H1 (cell line): ENCODE results near the gene VAPA. TPM values are rescaled to one million over a fixed set of nuclear protein-coding genes. Genes with fewer than 3 reads are reported as not detected.

Experiments used
- CTCF ChIA-PET: fragments of 300-600 bp; sonication (Branson Sonifier 250); formaldehyde crosslinking; loops from one replicate; lab custom pipeline; 2021; ENCODE audit not compliant: partially characterized antibody; lab: Charles Lee
- POLR2A ChIA-PET: fragments of 300-600 bp; sonication (Branson Sonifier 250); formaldehyde crosslinking; loops from one replicate; lab custom pipeline; 2021; ENCODE audit warnings: inconsistent platforms; ENCODE audit not compliant: partially characterized antibody; lab: Charles Lee
- DNase-seq, 2 experiments: peaks; one replicate each; pipeline versions ENCODE4 v3.0.0 to v3.0.0-alpha.2; 2010 to 2022; ENCODE audit warnings: low spot score in 2 of 2, low read depth in 1 of 2, mixed read lengths in 1 of 2
- FAIRE-seq: peaks from 2 replicates; lab custom pipeline; 2011; peaks lifted over from hg19 to GRCh38; lab: Jason Lieb, UNC
- H2AFZ ChIP-seq: 2 replicates; pipeline ENCODE4 v1.8.1; 2012; ENCODE audit warnings: low read length, inconsistent platforms
- H2AK5ac ChIP-seq: 2 replicates; pipeline ENCODE4 v1.6.1; 2013; ENCODE audit warnings: low read depth, low read length
- H2BK120ac ChIP-seq: replicated peaks from 2 replicates; pipeline ENCODE3; 2013; ENCODE audit warnings: low read depth, low read length, inconsistent platforms
- H2BK12ac ChIP-seq: 2 replicates; pipeline ENCODE4 v1.6.1; 2013; ENCODE audit warnings: low read depth, low read length
- H2BK15ac ChIP-seq: 2 replicates; pipeline ENCODE4 v1.6.1; 2013; ENCODE audit warnings: low read length
- H2BK20ac ChIP-seq: 2 replicates; pipeline ENCODE4 v1.6.1; 2013; ENCODE audit warnings: low read length
- H2BK5ac ChIP-seq: 2 replicates; pipeline ENCODE4 v1.6.1; 2013; ENCODE audit warnings: low read depth, low read length
- H3K14ac ChIP-seq: 2 replicates; pipeline ENCODE4 v1.6.1; 2013; ENCODE audit warnings: inconsistent platforms; ENCODE audit not compliant: insufficient read length
- H3K18ac ChIP-seq: 2 replicates; pipeline ENCODE4 v1.6.1; 2013; ENCODE audit warnings: low read length; ENCODE audit errors: extremely low read depth
- H3K23ac ChIP-seq: 2 replicates; pipeline ENCODE4 v1.6.1; 2013; ENCODE audit warnings: inconsistent platforms; ENCODE audit not compliant: insufficient read length
- H3K23me2 ChIP-seq: 2 replicates; pipeline ENCODE4 v1.6.1; 2013; ENCODE audit warnings: low read depth, low read length
- H3K27ac ChIP-seq: 2 replicates; pipeline ENCODE4 v1.6.1; 2011; ENCODE audit warnings: low read depth, low read length, inconsistent platforms
- H3K27me3 ChIP-seq, 4 experiments: replicated peaks in 1 of 4; 1 replicate in 1 of 4; 2 replicates in 3 of 4; pipeline versions ENCODE4 v1.6.1 to v1.8.1; 2011 to 2013; ENCODE audit warnings: low read length in 3 of 4, mild to moderate bottlenecking in 3 of 4, inconsistent platforms in 2 of 4, mixed read lengths in 2 of 4, moderate library complexity in 1 of 4; ENCODE audit not compliant: control insufficient read depth in 3 of 4, insufficient read depth in 3 of 4; ENCODE audit errors: extremely low read depth in 1 of 4
- H3K36me3 ChIP-seq, 4 experiments: 2 replicates each; pipeline versions ENCODE4 v1.6.1 to v1.8.1; 2011 to 2013; ENCODE audit warnings: mild to moderate bottlenecking in 4 of 4, low read length in 3 of 4, moderate library complexity in 2 of 4, control low read depth in 1 of 4, inconsistent platforms in 1 of 4; ENCODE audit not compliant: insufficient read depth in 4 of 4, control insufficient read depth in 2 of 4
- H3K4ac ChIP-seq: replicated peaks from 2 replicates; pipeline ENCODE3; 2013; ENCODE audit warnings: low read length, low read depth, mixed read lengths, inconsistent platforms; ENCODE audit not compliant: insufficient read length
- H3K4me1 ChIP-seq, 4 experiments: replicated peaks in 1 of 4; 1 replicate in 1 of 4; 2 replicates in 3 of 4; pipeline versions ENCODE4 v1.6.1 to v1.8.1; 2011 to 2013; ENCODE audit warnings: low read length in 3 of 4, inconsistent platforms in 2 of 4, mixed read lengths in 1 of 4; ENCODE audit not compliant: insufficient read depth in 4 of 4, control insufficient read depth in 3 of 4
- H3K4me2 ChIP-seq, 2 experiments: 2 replicates each; pipeline versions ENCODE4 v1.6.1 to v1.8.1; 2011 to 2013; ENCODE audit warnings: low read depth in 2 of 2, low read length in 2 of 2, control low read depth in 1 of 2, inconsistent platforms in 1 of 2, mild to moderate bottlenecking in 1 of 2; ENCODE audit not compliant: insufficient read depth in 1 of 2
- H3K4me3 ChIP-seq, 4 experiments: fragments of 200-600, 300-600 bp in 1 of 4; sonication (generic), shearing (Covaris generic), sonication (Bioruptor Twin) in 1 of 4; 2 replicates each; pipeline versions ENCODE4 v1.5.1 to v1.8.1; 2011 to 2016; ENCODE audit warnings: low read length in 4 of 4, low read depth in 3 of 4, control low read depth in 2 of 4, inconsistent platforms in 2 of 4, mild to moderate bottlenecking in 2 of 4, mixed read lengths in 1 of 4, moderate library complexity in 1 of 4; ENCODE audit not compliant: insufficient read depth in 2 of 4; ENCODE audit errors: extremely low read depth in 1 of 4
- H3K56ac ChIP-seq: replicated peaks from 2 replicates; pipeline ENCODE3; 2013; ENCODE audit warnings: low read depth, mild to moderate bottlenecking, mixed read lengths, low read length, inconsistent platforms; ENCODE audit not compliant: insufficient read length
- H3K79me1 ChIP-seq: 2 replicates; pipeline ENCODE4 v1.6.1; 2013; ENCODE audit warnings: low read depth, low read length, control low read depth
- H3K79me2 ChIP-seq, 2 experiments: 2 replicates each; pipeline versions ENCODE4 v1.6.1 to v1.8.1; 2012 to 2013; ENCODE audit warnings: low read length in 2 of 2, mild to moderate bottlenecking in 2 of 2, inconsistent platforms in 1 of 2; ENCODE audit not compliant: insufficient read depth in 2 of 2, control insufficient read depth in 1 of 2
- H3K9ac ChIP-seq, 4 experiments: replicated peaks in 1 of 4; 1 replicate in 1 of 4; 2 replicates in 3 of 4; pipeline versions ENCODE4 v1.6.1 to v1.8.1; 2011 to 2013; ENCODE audit warnings: low read depth in 3 of 4, low read length in 3 of 4, control low read depth in 2 of 4, mild to moderate bottlenecking in 2 of 4, moderate library complexity in 2 of 4, inconsistent platforms in 1 of 4; ENCODE audit errors: extremely low read depth in 1 of 4
- H3K9me3 ChIP-seq, 2 experiments: 2 replicates each; pipeline versions ENCODE4 v1.6.1 to v1.8.1; 2012 to 2013; ENCODE audit warnings: mild to moderate bottlenecking in 2 of 2, moderate library complexity in 2 of 2, control low read depth in 1 of 2, inconsistent platforms in 1 of 2, low read depth in 1 of 2, low read length in 1 of 2, mixed read lengths in 1 of 2; ENCODE audit not compliant: insufficient read depth in 2 of 2
- H4K20me1 ChIP-seq, 2 experiments: replicated peaks in 1 of 2; 2 replicates each; pipeline versions ENCODE3 to v1.8.1; 2011 to 2013; ENCODE audit warnings: inconsistent platforms in 2 of 2, low read length in 2 of 2, mild to moderate bottlenecking in 1 of 2; ENCODE audit not compliant: insufficient read depth in 2 of 2, control insufficient read depth in 1 of 2
- H4K5ac ChIP-seq: 2 replicates; pipeline ENCODE4 v1.6.1; 2013; ENCODE audit warnings: low read length, low read depth, mixed read lengths, inconsistent platforms; ENCODE audit not compliant: insufficient read length
- H4K8ac ChIP-seq: 2 replicates; pipeline ENCODE4 v1.8.0; 2013; ENCODE audit warnings: mild to moderate bottlenecking, moderate library complexity, low read length, inconsistent platforms; ENCODE audit not compliant: insufficient read depth; ENCODE audit errors: extremely low read depth
- H4K91ac ChIP-seq: replicated peaks from 2 replicates; pipeline ENCODE3; 2013; ENCODE audit warnings: low read length, mixed read lengths, inconsistent platforms; ENCODE audit not compliant: insufficient read length
- CHD2 ChIP-seq: IDR thresholded peaks from 2 replicates; pipeline ENCODE4 v1.6.1; 2012; ENCODE audit warnings: low read length, improper control_type of control experiment
- KDM4A ChIP-seq: IDR thresholded peaks from one replicate; pipeline ENCODE4 v1.7.1; 2012; ENCODE audit warnings: low read depth, mild to moderate bottlenecking, moderate library complexity, low read length, inconsistent platforms; ENCODE audit not compliant: severe bottlenecking
- KDM5A ChIP-seq: fragments of 200-600 bp; IDR thresholded peaks from 2 replicates; pipeline ENCODE4 v1.7.1; 2012; ENCODE audit warnings: mild to moderate bottlenecking, low read length, inconsistent platforms, mixed read lengths
- MAFK ChIP-seq: IDR thresholded peaks from 2 replicates; pipeline ENCODE4 v1.6.1; 2012; ENCODE audit warnings: low read depth, mild to moderate bottlenecking, improper control_type of control experiment, low read length
- NRF1 ChIP-seq: IDR thresholded peaks from 2 replicates; pipeline ENCODE4 v1.6.1; 2011; ENCODE audit warnings: mild to moderate bottlenecking, low read depth, low read length, improper control_type of control experiment
- RXRA ChIP-seq: IDR thresholded peaks from 2 replicates; pipeline ENCODE4 v1.6.1; 2011; ENCODE audit warnings: low read depth, mild to moderate bottlenecking, low read length, moderate library complexity; ENCODE audit not compliant: insufficient read depth
- SIX5 ChIP-seq: IDR thresholded peaks from 2 replicates; pipeline ENCODE4 v1.6.1; 2011; ENCODE audit warnings: mild to moderate bottlenecking, low read depth, low read length
- TEAD4 ChIP-seq: IDR thresholded peaks from 2 replicates; pipeline ENCODE4 v1.6.1; 2012; ENCODE audit warnings: low read depth, low read length, inconsistent platforms, mixed read lengths
- WGBS, 2 experiments: shearing (Covaris generic) in 1 of 2; methylation state at CpG; one replicate each; pipeline versions ENCODE4 v1.1.6 to v1.1.7; 2013 to 2015; ENCODE audit warnings: low lambda C conversion rate in 2 of 2, mixed read lengths in 2 of 2, inconsistent platforms in 1 of 2, low coverage in 1 of 2, missing lambda C conversion rate in 1 of 2; ENCODE audit not compliant: insufficient replicate concordance in 2 of 2, insufficient coverage in 1 of 2, insufficient read length in 1 of 2; ENCODE audit errors: extremely low coverage in 1 of 2, missing lambda C conversion rate in 1 of 2; 5-methylcytosine and 5-hydroxymethylcytosine counted together
- polyA plus RNA-seq, 7 experiments: library from polyadenylated mRNA; depleted of rRNA in 3 of 7; stranded (reverse) in 5 of 7; unstranded in 2 of 7; fragments of >200 nt in 5 of 7; fragments of 200-250 nt in 2 of 7; gene quantifications; 1 replicate in 5 of 7; 2 replicates in 1 of 7; 4 replicates in 1 of 7; pipeline versions ENCODE4 v1.2.1 to v1.2.3, GENCODE V29; 2011 to 2013; ENCODE audit warnings: missing spikeins in 2 of 7, mixed read lengths in 2 of 7
- total RNA-seq: library from RNA; stranded (reverse); fragmentation: NEBNext Ultra II Directional; extraction: Animal tissue kit (Norgen Biotek cat#: 25700); gene quantifications from 2 replicates; pipeline ENCODE4 v1.2.1, GENCODE V29; 2021

VAPA gene
- total and polyA plus RNA-seq, 2 of the 8 experiments (the other 6 are each of a cell fraction or from before 2014, with no cell fraction given), result 79.7 to 130 TPM

DNA sequence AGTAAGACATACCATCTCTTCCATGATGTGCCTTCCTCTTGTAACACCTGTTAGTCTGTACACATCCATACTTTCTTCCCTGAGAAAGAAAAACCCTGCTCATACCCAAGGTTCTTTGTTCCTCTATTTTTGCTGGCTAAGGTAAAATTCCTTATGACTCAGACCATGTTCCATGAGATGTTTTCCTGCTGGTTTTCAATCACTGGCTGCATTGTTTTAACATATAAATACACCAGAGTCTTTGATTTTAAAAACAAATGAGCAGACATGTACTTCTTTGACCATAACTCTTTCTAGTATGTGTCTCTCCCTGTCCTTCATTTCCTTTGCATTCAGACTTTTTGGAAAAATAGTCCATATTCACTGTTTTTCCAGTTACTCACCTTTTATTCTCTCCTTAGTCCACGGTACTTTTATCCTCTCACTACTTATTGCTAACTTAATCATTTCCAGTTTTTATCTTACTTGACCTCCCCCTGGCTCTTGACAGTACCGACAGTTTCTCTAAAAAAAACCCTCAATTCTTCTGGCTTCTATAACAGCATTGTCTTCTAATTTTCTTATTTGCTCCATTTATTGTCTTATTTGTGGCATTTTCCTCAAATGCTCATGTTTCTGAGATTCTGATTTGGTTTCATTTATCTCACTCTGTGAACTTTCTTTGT, 4.3 kb downstream of the VAPA start:
- no peak for FAIRE-seq
- no peaks in the 10 kb centered on the region for H3K27me3 ChIP-seq
- CTCF ChIA-PET, result interaction anchor here (0.6 kb wide), 1 partner anchor 353 kb away, joined by 3 read pairs; no protein-coding TSS in a partner anchor

More for the DNA sequence above, 4.3 kb downstream of the VAPA start:
- no peak overlapping the region for H3K23ac ChIP-seq
- H4K91ac ChIP-seq, result no peak overlapping the region
- no peak overlapping the region for H3K18ac ChIP-seq
- H4K20me1 ChIP-seq, result peaks cover 12 to 31% of the 10 kb centered on the region in 2 experiments
- peaks cover 51 to 86% of the 10 kb centered on the region in 2 experiments for H3K79me2 ChIP-seq
- no peak overlapping the region for H4K5ac ChIP-seq
- DNase-seq, result no peak
- no peak for TF ChIP-seq NRF1
- TF ChIP-seq RXRA, result no peak
- TF ChIP-seq KDM4A, result no peak
- TF ChIP-seq CHD2, result no peak
- TF ChIP-seq MAFK, result peak; percentile 54
- no peak for TF ChIP-seq SIX5
- TF ChIP-seq KDM5A, result no peak
- no peak for TF ChIP-seq TEAD4
- TF ChIP-seq, all 59 proteins: peak for 1
- H3K4me2 ChIP-seq, result peak overlapping the region; percentile 17 to 26
- H3K56ac ChIP-seq, result no peak overlapping the region
- no peak overlapping the region for H2BK5ac ChIP-seq
- H3K4ac ChIP-seq, result no peak overlapping the region
- H3K23me2 ChIP-seq, result peaks cover 3% of the 10 kb centered on the region; the same call in 1 of the 2 replicates
- no peak overlapping the region for H2BK120ac ChIP-seq
- no peaks in the 10 kb centered on the region for H3K9me3 ChIP-seq
- no peak overlapping the region for H2AK5ac ChIP-seq
- no peak overlapping the region for H3K14ac ChIP-seq
- H4K8ac ChIP-seq, result no peak overlapping the region
- peaks cover 5 to 21% (median 9%) of the 10 kb centered on the region in 4 experiments for H3K4me1 ChIP-seq
- H3K79me1 ChIP-seq, result no peaks in the 10 kb centered on the region
- H3K4me3 ChIP-seq, result peak overlapping the region in 1 of 4 experiments; percentile 6; a peak in 1 of 8 replicates
- WGBS, 2 experiments, result 70% methylated on average over 2 of the region's 2 CpGs; no CpG with 5 or more reads in 1 of the 2 experiments
- no peak overlapping the region for H3K27ac ChIP-seq
- H2BK15ac ChIP-seq, result no peak overlapping the region
- no peak overlapping the region for H2AFZ ChIP-seq
- H2BK20ac ChIP-seq, result no peak overlapping the region
- H3K9ac ChIP-seq, result no peak overlapping the region
- H2BK12ac ChIP-seq, result no peak overlapping the region
- POLR2A ChIA-PET, result no interaction called here
- H3K36me3 ChIP-seq, result no peaks in the 10 kb centered on the region
